NCI-H1092 treated with DMSO at 0.1 percent for 48 hours (cell line): Measurements from ENCODE around the gene SULT6B1.

Source experiments
- DNase-seq: peaks from one replicate; lab custom pipeline; 2025; lab: John Stamatoyannopoulos, UW

The SULT6B1 gene

GRCh38 chr2:37148325-37148724, 40.1 kb downstream of the SULT6B1 start:
- DNase-seq = no peak

GRCh38 chr2:37146062-37146461, 42.4 kb downstream of the SULT6B1 start:
- no peak for DNase-seq

- no peak for DNase-seq
Observed at GRCh38 chr2:37143974-37144373, 44.5 kb downstream of the SULT6B1 start.

- DNase-seq = no peak
Observed at GRCh38 chr2:37142546-37142945, 45.9 kb downstream of the SULT6B1 start.

- DNase-seq = no peak
Observed at GRCh38 chr2:37132914-37133313, 55.6 kb downstream of the SULT6B1 start.

GRCh38 chr2:37125416-37125815, 63.1 kb downstream of the SULT6B1 start:
- DNase-seq = no peak

- no peak for DNase-seq
Observed at GRCh38 chr2:37119157-37119556, 69.3 kb downstream of the SULT6B1 start.
